Measurements from ENCODE around the gene SCAMP2. TPM values are rescaled to one million over a fixed set of nuclear protein-coding genes. Genes with fewer than 3 reads are reported as not detected.
A peak's percentile ranks its signal among the peaks of the same experiment; 100 is the strongest.

SCAMP2 gene
- total and polyA plus RNA-seq, 8 donors: 21.4 to 49.0 (median 33.8) TPM

DNA sequence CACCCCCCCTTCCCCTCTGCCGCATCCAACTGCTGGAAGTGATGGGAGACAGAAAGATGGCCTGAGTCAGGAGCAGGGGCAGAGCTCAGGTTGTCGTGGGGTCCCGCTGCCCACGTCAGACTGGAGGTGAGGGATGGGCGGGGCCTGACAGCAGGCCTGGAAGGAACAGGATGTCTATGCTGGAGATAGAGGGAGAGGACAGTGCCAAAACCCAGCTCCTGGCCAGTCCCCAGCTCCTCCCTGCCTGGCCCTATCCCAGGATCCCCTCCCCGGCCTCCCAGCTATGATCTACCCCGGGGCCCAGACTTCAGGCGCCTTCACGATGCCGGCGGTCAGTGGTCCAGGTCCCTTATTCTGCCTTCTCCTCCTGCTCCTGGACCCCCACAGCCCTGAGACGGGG, 60.6 kb downstream of the SCAMP2 start, which contains the start of gene LMAN1L:
TSS of gene LMAN1L (plus strand) at position 303 of the 400 bp plus-strand sequence. CDS start at position 323, 20 bp downstream.
- TF ChIP-seq, protein P1, sequence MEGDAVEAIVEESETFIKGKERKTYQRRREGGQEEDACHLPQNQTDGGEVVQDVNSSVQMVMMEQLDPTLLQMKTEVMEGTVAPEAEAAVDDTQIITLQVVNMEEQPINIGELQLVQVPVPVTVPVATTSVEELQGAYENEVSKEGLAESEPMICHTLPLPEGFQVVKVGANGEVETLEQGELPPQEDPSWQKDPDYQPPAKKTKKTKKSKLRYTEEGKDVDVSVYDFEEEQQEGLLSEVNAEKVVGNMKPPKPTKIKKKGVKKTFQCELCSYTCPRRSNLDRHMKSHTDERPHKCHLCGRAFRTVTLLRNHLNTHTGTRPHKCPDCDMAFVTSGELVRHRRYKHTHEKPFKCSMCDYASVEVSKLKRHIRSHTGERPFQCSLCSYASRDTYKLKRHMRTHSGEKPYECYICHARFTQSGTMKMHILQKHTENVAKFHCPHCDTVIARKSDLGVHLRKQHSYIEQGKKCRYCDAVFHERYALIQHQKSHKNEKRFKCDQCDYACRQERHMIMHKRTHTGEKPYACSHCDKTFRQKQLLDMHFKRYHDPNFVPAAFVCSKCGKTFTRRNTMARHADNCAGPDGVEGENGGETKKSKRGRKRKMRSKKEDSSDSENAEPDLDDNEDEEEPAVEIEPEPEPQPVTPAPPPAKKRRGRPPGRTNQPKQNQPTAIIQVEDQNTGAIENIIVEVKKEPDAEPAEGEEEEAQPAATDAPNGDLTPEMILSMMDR (IDR thresholded peaks at IDR 0.05): no peak
- intact Hi-C loops (cut with DNase I): no loop called here
- H3K27ac ChIP-seq: no peak within 1 kb of the TSS
- H3K4me1 ChIP-seq: peaks cover 0 to 6% (median 0%) of the 10 kb centered on the region in 3 donors
- H3K9me3 ChIP-seq: no peaks in the 10 kb centered on the region
- ATAC-seq (no peak), DNase-seq (no peak), FAIRE-seq (no peak)
- no peaks in the 10 kb centered on the region for H3K27me3 ChIP-seq
- no peak within 1 kb of the TSS for H3K4me3 ChIP-seq
- H3K36me3 ChIP-seq: no peaks in the 10 kb centered on the region
- 78 to 79% methylated on average over 11 to 12 of the region's 12 CpGs for WGBS, 2 donors

DNA sequence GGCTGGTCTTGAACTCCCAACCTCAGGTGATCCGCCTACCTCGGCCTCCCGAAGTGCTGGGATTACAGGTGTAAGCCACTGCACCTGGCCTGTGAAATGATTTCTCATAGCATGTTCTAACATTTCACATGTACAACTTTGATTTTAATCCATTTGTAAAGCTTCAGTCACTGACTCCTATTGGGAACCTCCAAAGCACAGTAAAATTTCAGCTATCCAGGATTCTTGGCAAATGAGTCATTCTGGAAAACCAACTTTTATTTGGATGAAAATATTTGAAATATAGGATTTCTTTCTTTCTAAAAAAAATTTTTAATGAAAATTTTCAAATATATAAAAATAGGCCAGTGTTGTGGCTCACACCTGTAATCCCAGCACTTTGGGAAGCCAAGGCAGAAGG, 63.2 kb downstream of the SCAMP2 start:
- H3K9me3 ChIP-seq: no peaks in the 10 kb centered on the region
- H3K4me3 ChIP-seq: no peak overlapping the region
- DNase-seq: no peak
- intact Hi-C loops (cut with DNase I): no loop called here
- TF ChIP-seq, protein P1 (IDR thresholded peaks at IDR 0.05): no peak
- H3K4me1 ChIP-seq: peaks cover 0 to 4% (median 0%) of the 10 kb centered on the region in 3 donors
- 86 to 90% methylated on average over 3 of the region's 3 CpGs for WGBS, 2 donors
- FAIRE-seq: no peak
- H3K27ac ChIP-seq: no peak overlapping the region
- no peaks in the 10 kb centered on the region for H3K36me3 ChIP-seq
- ATAC-seq: no peak
- H3K27me3 ChIP-seq: no peaks in the 10 kb centered on the region

DNA sequence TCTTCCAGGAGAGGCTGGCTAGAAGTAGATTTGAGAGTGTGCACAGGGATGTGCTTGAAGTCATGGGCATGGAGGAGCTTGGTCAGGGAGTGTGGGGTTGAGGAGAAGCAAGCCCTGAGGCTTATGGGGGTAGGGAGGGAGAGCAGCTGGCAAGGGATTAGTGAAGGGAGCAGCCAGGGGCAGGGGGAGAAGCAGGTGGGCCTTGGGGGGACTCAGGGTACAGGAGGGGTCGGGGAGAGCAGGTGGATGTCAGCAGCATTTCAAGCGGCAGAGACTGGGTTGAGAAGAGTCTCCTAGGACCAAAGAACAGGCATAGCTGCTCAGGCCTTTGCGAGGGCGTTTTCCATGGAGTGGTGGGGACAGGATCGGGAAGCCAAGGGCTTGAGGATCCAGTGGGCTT, 63.9 kb downstream of the SCAMP2 start:
- FAIRE-seq: no peak
- Histone ChIP-seq H3K4me3 (no peak overlapping the region), H3K36me3 (no peaks in the 10 kb centered on the region), H3K27me3 (no peaks in the 10 kb centered on the region), H3K9me3 (no peaks in the 10 kb centered on the region), H3K27ac (no peak overlapping the region), H3K4me1 (no peaks in the 10 kb centered on the region)
- intact Hi-C loops (cut with DNase I): no loop called here
- no peak for ATAC-seq
- 74 to 85% methylated on average over 5 of the region's 5 CpGs for WGBS, 2 donors
- TF ChIP-seq, protein P1 (IDR thresholded peaks at IDR 0.05): no peak
- DNase-seq: no peak

DNA sequence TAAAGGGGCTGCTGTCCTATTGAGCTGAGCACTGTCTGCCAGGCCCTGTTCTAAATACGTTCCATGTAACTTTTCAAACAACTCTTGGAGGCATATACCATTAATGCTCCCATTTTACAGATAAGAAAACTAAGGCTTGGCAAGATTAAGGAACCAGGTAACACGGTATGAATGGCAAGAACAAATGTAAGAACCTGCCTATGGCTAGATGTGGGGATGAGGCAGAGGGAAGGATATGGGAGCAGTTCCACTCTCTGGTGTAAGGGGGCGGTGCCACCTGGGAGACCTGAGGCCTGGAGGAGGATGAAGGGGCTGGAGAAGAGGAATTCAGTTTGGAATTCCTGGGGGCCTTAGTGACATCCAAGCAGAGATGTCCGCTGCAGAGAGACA, 64.3 kb downstream of the SCAMP2 start:
- Histone ChIP-seq H3K4me1 (no peaks in the 10 kb centered on the region), H3K27me3 (no peaks in the 10 kb centered on the region), H3K4me3 (no peak overlapping the region), H3K9me3 (no peaks in the 10 kb centered on the region), H3K36me3 (no peaks in the 10 kb centered on the region), H3K27ac (no peak overlapping the region)
- DNase-seq (no peak), FAIRE-seq (no peak), ATAC-seq (no peak)
- 63 to 73% methylated on average over 4 of the region's 4 CpGs for WGBS, 2 donors
- TF ChIP-seq, protein P1 (IDR thresholded peaks at IDR 0.05): no peak
- intact Hi-C loops (cut with DNase I): no loop called here

DNA sequence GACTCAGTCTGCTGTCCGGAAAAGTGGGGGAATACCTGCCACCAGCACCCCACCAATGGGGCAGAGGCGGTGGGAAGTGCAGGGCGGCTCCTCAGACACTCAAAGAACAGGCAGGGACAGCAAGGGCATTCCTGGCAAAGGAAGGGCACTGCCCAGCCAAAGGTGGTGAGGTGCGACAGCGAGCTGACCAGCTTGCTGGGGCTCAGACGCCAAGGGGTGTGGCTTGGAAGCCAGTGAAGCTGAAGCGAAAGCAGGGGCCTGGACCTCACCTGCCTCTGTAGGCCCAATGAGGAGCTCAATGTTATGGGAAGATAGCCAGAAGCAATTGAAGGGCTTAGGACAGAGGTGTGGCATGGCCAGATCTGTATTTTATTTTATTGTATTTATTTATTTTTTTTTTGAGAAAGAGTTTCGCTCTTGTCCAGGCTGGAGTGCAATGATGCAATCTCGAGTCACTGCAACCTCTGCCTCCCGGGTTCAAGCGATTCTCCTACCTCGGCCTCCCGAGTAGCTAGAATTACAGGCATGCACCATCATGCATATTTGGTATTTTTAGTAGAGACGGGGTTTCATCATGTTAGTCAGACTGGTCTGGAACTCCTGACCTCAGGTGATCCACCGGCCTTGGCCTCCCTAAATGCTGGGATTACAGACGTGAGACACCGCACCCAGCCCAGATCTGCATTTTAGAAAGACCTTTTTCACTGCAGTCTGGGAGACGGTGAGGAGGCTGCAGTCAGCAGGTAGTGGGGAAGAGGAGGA, 64.9 kb downstream of the SCAMP2 start:
- WGBS, 2 donors: 71 to 78% methylated on average over 18 of the region's 18 CpGs

More for the DNA sequence above, 64.9 kb downstream of the SCAMP2 start:
- DNase-seq: no peak
- Histone ChIP-seq H3K36me3 (peaks cover 0 to under 1% (median 0%) of the 10 kb centered on the region in 3 donors), H3K27ac (no peak overlapping the region), H3K9me3 (no peaks in the 10 kb centered on the region), H3K4me3 (no peak overlapping the region), H3K4me1 (no peaks in the 10 kb centered on the region), H3K27me3 (no peaks in the 10 kb centered on the region)
- intact Hi-C loops (cut with DNase I): no loop called here
- FAIRE-seq: no peak
- TF ChIP-seq, protein P1 (IDR thresholded peaks at IDR 0.05): no peak
- ATAC-seq: peak in 2 of 4 donors; percentile 33 to 45

All from pancreas (tissue), 10 donors.